ENCODE data around the gene MEGF6.
"Not testable (repeated sequence)": the region's sequence is repeated elsewhere in the genome, so short reads cannot be mapped to it uniquely, and the experiment has no call there.

- TF ChIP-seq CTCF (IDR thresholded peaks at IDR 0.05; ENCODE audit: poor library complexity); EZH2 (IDR thresholded peaks at IDR 0.05; ENCODE audit: borderline replicate concordance): not testable (repeated sequence)
Measured at GRCh38 chr1:3583751-3584150, 27.6 kb downstream of the MEGF6 start.

Measured in hepatocyte (in vitro differentiated cells).